ENCODE measurements around the gene RPRD2.

RPRD2 gene

DNA sequence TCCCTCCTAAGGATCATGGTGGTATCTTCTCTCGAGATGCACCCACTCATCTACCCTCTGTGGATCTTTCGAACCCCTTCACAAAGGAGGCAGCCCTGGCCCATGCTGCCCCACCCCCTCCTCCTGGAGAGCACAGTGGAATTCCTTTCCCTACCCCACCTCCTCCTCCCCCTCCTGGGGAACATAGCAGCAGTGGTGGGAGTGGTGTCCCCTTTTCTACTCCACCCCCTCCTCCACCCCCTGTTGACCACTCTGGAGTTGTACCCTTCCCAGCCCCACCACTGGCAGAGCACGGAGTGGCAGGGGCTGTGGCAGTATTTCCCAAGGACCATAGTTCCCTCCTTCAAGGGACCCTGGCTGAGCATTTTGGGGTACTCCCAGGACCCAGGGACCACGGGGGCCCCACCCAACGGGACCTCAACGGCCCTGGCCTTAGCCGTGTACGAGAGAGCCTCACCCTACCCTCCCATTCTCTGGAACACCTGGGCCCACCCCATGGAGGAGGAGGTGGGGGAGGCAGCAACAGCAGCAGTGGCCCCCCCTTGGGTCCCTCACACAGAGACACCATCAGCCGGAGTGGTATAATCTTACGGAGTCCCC, 108.8 kb downstream of the RPRD2 start:
- no peak for DNase-seq (ENCODE audit: low read depth)

DNA sequence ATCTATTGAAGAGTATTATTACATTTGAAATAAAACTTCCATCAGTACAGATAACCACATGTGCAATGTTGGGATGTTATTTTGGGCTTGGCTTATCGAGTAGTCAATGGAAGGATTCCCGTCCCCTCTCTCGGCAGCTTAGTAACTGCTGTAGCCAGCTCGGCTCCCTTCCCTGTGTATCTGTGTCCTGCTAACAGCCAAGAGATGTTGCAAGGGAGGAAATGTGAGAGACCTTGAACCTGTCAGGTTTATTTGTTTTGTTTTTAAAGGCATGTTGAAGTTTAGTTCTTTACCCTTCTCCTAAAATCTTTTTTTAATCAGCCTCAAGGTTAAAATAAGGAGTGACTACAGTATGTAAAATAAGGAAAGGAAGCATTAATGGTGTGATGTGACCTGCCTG, 109.7 kb downstream of the RPRD2 start:
- DNase-seq (ENCODE audit: low read depth) = no peak

DNA sequence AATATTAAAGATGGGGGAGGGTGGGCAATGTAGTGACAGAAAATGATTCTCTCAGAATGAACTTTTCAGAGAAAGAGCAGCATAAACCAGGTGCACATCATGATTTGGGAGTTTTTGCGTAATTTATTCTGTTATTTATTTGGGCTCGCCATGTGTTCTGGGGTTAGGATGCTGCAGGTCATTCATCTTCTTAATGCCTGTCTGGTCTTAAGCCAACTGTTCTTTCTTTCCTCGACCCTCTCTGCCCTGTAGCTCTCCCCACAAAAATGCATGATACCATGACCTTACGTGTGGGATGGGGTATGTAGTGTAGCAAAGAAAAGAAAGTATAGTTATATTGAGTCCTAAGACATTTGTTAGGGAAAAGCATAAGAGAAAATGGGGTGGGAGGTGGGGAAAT, 110.9 kb downstream of the RPRD2 start:
- no peak for DNase-seq (ENCODE audit: low read depth)

DNA sequence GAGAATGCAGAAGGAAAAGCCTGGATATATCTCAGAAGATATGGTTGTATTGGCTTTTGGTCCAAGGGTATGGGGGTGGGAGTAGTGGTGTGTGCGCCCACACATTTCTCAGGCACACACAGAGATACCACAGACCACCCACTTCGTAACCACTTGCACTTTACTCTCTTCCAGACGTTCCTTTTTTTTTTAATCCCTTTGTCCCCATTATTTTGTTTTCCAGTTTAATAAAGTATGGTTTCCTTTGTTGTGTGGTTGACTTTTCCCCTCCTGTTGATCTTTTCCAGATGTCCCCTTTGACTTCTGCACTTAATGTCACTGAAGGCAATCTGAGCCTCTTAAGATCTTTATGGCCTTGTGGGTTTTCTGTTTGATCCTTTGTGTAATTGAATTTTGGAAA, 112.8 kb downstream of the RPRD2 start:
- DNase-seq (ENCODE audit: low read depth) = no peak

DNA sequence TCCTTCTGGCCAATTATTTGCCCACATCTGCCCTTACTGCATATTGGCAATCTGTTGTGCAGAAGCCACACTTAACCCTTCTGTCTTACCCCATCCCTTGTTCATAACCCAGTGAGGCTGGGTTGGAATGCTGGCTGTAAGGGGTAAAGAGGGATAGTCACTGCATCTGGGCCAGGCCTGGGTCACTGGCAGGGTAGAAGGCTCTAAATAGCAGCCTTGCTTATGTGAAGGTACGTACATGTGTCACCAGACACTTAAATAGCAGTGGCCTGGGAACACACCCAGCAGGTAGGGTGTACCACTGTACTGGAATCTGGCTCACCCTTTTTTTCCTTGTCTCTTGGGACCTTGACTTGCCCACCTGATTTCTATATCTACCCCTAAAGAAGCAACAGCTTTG, 113.4 kb downstream of the RPRD2 start:
- no peak for DNase-seq (ENCODE audit: low read depth)

DNA sequence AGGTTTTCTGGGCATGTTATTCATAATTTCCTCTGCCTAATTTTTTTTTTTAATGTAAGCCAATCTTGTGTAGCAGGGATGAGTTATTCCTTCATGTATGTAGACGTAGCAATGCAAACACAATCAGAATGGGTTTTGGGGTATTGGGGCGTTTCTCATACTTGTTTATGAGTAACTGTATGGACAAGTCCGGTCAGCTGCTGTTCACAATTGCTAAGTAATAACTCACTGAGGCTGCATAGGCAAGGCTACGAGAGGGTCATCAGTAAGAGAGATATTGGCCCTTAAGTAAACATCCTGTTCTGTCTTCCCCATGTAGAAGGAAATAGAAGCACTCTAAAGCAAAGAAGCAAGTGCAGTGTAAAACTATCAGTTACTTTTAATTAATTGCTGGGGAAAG, 113.8 kb downstream of the RPRD2 start:
- no peak for DNase-seq (ENCODE audit: low read depth)

DNA sequence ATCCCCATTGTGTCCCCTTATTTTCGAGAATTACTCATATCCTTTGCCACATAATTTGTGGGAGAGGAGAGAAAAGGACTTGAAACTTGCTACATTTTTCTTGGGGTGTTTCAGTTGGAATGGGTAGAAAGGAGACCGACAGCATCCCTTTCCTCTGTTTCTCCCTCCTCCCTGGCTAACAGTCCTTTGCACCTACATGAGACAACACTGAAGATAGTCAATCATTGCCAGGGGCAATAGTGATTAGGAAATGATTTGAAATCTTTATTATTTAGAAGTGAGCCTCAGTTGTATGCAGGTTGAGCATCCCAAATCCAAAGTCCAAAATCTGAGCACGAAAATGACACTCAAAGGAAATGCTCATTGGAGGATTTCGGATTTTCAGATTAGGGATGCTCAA, 115.4 kb downstream of the RPRD2 start:
- DNase-seq (ENCODE audit: low read depth) = no peak

DNA sequence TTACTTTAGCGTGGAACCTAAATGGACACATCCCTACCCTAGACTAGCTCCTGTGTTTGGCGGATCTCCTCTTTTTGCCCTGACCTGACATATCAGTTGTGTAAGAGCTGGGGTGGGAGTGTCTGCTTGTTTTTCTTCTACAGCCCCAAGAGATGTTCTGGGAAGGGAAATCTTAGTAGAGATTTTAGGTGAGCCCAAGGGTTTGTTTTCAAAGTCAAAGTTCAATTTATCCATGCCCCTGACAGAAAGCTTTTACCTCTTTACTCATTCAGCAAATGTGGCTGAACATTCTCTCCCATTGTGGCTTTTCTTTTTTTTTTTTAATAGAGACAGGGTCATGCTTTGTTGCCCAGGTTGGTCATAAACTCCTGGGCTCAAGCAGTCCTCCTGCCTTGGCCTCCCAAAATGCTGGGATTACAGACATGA, 116.0 kb downstream of the RPRD2 start:
- no peak for DNase-seq (ENCODE audit: low read depth)

DNA sequence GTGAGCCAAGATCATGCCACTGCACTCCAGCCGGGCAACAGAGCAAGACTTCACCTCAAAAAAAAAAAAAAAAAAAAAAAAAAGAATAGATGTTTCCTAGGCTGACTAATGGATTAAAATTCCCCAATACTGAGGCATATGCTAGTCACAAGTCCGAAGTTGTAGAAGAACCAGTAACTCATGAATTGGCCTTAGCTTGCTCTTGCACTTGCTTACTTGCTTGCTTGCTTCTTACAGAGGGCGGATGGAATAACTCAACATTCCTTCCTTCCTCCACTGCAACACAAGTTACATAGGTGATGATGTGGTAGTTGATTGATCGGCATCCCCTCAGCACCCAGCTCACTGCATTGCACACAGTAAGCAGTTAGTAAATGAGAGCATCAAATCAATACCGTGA, 120.5 kb downstream of the RPRD2 start:
- DNase-seq (ENCODE audit: low read depth) = no peak

DNA sequence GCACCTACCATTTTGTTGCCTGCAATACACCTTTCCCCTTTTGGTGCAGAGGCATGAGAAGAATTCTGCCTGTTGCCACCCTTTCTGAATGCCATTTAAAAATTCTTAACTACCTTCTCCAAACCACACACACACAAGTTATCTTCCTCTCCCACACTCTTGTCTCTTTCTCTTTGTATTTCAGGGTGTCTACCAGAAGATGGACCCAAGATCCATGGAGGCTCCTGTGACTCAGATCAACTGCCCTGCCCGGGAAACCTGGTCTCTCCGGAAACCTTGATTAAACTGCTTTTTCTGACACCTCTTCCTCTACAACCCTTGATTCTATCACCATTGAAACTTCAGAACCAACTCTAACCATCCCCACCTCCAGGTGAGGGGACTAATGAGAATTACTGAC, 120.9 kb downstream of the RPRD2 start:
- DNase-seq (ENCODE audit: low read depth) = no peak

DNA sequence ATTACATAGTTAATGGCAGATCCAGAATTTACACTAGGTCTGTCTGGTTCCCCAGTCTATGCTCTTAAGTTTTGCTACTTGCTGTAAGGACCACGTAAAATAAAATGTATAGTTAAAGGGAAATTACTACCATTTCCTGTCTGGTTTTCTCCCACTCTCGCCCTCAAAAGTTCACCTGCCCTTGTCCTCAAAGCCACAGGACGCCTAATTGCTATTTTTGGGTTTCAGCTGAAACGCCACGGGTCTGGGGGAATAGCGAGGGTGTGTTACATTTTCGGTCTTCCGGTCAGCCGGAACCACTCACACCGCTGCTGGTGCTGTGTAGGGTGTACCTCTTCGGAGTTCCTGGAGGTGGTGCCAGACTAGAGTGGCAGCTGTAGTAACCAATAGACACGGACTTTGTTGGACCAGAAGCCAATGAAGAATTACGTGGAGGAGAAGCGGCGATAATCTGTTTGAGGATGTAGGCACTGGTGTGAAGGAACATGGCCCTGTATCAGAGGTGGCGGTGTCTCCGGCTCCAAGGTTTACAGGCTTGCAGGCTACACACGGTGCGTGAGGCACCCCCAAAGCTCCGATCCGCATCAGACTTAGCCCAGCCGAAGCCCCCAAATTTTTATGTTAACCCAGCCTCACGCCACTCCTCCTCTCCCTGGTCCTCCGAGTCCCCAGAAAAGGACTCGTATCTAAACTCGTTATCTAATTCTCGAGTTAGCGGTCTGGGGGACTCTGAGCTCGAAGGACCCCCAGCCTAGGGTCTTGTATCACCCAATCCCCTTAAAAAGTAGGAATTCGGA, 123.2 kb downstream of the RPRD2 start, which contains the start of gene TARS2:
Gene TARS2, plus strand, starts transcription at position 454 of the 797 bp plus-strand sequence. Its CDS starts 32 bp downstream, at position 486.
- peak; percentile 84 for DNase-seq (ENCODE audit: low read depth)

DNA sequence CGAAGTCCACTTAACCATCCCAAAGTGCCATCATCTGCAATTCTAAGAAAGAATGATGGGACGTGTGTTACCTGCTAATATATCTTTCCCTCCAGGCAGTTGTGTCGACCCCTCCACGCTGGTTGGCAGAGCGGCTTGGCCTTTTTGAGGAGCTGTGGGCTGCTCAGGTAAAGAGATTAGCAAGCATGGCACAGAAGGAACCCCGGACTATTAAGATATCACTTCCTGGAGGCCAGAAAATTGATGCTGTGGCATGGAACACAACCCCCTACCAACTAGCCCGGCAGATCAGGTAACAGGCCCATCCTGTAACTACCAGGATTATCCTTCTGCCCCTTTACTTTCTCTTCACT, 123.8 kb downstream of the RPRD2 start:
- DNase-seq (ENCODE audit: low read depth) = no peak

DNA sequence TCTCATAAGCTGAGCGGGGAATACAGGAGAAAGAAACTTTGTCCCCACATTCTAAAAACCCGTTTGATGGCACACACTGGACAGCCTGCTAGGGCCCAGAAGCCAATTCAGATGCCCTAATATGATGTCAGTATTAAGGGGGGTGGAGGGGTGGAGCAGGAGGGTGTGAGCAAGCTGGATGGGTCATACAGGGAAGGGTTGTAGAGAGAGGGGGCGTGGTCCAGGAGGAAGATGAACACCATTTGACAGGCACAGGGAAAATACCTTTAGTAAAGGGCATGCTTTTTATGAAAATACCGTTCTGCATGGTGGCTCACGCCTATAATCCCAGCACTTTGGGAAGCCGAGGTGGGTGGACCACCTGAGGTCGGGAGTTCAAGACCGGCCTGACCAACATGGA, 129.2 kb downstream of the RPRD2 start:
- DNase-seq (ENCODE audit: low read depth) = no peak

DNA sequence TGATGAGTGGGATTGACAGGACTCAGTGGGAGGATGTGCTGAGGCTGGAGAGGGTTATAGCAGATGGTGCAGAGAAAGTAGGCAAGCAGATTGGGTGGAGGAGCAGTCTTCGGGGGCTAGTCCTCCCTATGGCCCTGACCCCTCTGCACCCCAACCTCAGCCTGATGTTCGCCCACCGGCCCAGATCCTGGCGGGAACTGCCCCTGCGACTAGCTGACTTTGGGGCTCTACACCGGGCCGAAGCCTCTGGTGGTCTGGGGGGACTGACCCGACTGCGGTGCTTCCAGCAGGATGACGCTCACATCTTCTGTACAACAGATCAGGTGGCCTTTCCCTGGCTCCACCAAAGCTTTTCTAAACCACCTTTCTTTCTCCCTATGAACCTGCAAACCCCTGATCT, 134.4 kb downstream of the RPRD2 start:
- DNase-seq (ENCODE audit: low read depth) = no peak

DNA sequence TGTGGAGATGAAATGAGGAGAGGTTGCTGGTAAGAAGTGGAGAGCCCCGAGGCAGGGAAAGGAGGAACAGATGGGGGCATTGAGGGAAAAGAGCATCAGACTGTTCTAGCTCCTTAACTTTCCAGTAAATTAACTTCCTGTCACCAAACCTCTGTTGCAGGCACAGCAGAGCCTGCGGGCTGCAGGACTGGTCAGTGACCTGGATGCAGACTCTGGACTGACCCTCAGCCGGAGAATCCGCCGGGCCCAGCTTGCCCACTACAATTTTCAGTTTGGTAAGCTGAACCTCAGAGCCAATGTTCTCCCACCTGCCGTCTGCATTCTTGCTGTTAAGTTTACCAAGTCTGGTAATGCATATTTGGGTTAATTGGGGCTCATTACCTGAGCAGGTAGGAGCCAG, 141.5 kb downstream of the RPRD2 start:
- no peak for DNase-seq (ENCODE audit: low read depth)

DNA sequence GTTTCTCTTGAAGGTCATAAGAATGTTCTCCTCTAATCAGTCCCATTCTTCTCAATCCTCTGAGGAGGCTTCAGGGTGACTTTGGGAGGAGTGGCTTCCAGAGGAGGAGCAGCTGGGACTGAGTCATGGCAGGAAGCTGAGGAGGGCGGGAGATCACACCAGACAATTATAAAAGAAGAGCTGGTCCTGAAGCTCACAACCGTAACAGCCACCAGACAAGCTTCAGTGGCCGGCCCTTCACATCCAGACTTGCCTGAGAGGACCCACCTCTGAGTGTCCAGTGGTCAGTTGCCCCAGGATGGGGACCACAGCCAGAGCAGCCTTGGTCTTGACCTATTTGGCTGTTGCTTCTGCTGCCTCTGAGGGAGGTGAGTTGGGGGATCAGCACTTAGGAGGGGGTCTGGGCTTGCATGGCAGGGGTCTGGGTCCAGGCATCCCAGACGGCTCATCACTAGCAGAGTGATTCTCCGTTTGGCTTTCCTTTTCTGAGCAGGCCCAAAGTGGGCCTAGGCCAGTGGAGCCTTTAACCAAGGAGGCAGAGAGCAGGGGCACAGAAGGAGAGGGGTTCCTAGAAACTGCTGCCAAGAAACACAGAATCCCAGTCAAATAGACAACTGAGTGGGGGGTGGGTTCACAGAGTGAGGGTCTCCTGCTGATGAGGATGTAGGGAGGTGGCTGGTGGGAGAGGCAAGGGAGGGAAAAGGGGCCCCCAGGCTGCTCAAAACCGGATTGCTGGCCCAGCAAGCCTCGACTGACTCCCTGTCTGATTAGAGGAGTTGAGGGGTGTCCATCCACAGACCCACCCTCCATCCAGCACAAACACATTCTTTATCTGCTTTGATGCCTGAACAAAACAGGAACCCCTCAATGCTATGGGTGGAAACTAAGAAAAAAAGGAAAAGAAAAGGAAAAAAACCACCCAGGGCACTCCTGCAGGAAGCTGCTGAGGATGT, 144.2 kb downstream of the RPRD2 start, which contains the start of gene ECM1:
Gene ECM1, plus strand, starts transcription at position 198 of the 953 bp plus-strand sequence. Its CDS starts 101 bp downstream, at position 299.
- DNase-seq (ENCODE audit: low read depth) = no peak

DNA sequence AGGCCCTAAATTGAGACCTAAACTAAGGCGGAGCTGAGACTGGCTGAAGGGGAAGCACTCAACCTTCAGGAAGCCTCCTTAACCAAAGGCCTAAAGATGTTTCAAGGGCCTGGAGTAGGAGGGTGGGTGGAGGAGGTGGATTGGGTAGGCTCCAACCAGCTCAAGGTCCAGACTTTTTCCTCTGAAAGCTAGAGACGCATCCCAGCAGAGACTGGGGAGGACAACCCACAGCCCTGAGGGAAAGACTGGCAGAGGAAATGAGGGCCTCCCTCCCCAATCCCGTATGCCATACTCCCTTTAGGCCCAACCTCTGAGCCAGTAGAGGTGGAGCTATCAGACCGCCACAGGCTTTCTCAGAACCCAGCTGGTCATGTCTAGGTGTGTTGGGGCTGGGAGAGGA, 145.0 kb downstream of the RPRD2 start:
- DNase-seq (ENCODE audit: low read depth) = no peak

DNA sequence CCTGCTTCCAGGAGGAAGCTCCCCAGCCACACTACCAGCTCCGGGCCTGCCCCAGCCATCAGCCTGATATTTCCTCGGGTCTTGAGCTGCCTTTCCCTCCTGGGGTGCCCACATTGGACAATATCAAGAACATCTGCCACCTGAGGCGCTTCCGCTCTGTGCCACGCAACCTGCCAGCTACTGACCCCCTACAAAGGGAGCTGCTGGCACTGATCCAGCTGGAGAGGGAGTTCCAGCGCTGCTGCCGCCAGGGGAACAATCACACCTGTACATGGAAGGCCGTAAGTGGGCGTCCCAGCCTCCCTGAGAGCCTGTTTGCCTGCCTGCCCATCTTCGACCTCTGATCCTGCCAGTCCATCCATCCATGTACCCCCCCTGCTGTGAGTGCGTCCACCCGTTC, 147.6 kb downstream of the RPRD2 start:
- no peak for DNase-seq (ENCODE audit: low read depth)

DNA sequence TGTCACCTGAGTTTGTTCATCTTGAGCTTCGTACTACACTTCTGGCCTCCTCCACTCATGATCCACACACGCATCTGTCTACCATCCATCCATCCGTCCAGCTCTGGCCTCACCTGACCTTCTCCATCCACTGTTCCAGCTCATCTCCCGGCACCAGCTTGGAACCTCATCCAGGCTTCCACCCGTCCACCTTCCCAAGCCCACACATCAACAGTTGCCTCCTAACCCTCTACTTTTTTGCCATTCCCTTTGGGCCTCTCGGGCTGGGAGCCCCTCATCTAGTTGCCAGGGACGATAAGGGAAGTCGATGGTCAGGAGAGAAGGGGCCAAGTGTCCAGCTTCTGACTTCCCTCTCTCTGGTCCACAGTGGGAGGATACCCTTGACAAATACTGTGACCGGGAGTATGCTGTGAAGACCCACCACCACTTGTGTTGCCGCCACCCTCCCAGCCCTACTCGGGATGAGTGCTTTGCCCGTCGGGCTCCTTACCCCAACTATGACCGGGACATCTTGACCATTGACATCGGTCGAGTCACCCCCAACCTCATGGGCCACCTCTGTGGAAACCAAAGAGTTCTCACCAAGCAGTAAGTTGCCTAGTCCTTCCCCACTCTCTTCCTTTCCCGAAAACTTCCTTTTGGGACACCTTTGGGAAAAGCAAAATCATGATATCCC, 148.2 kb downstream of the RPRD2 start:
- no peak for DNase-seq (ENCODE audit: low read depth)

DNA sequence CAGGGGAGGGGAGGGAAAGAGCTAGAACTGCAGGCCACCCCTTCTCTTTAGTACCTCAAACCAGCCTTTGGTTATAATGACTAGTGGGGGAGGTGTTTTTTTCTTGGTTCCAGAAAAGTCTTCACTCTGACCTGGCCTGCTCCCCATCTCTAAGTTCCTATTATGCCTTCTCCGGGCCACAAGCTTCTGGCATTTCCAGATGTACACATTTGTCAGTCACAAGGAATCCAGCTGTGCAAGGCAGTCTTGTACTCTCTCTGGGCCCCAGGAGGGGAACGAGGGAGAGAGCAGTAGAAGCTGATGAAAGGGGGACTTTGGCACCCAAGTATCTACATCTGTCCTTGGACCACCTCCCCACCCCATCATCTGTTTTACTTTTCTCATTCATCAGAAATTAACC, 148.9 kb downstream of the RPRD2 start:
- DNase-seq (ENCODE audit: low read depth) = no peak

DNA sequence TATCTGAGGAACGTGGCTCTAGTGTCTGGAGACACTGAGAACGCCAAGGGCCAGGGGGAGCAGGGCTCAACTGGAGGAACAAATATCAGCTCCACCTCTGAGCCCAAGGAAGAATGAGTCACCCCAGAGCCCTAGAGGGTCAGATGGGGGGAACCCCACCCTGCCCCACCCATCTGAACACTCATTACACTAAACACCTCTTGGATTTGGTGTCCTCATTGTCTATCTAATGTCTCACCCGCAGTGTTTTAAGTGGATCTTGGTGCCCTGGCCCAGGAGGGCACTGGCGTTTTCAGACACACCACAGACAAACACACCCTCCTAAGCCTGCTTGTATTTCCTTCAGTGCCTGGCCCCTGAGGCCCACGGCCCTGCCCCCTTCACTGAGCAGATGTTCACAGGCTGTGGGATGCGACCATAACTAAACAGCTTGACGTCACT, 149.4 kb downstream of the RPRD2 start:
- DNase-seq (ENCODE audit: low read depth) = no peak

DNA sequence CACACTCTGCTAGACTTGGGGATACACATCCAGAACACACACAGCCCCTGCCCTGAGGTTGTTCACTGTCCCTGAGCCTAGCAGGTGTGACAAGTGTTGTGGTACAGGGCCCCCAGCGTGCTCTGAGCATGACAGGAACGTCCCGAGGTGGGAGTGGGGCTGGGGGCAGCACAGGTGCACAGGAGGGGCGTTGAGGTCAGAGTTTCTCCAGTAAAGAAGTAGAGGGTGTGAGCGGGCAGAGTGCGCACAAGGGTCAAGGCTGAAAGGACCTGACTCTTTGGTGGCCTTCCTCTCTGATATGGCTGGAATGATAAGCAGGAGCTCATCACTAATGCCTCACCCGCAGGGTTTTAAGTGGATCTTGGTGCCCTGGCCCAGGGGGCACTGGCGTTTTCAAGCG, 150.3 kb downstream of the RPRD2 start:
- no peak for DNase-seq (ENCODE audit: low read depth)

Data from stimulated activated CD8-positive, alpha-beta memory T cell treated with anti-CD3 and anti-CD28 coated beads, Interleukin-12 subunit alpha, Interleukin-12 subunit beta, amount 100 ng/mL, for 4 hours (primary cell).